GM12801 (cell line): ENCODE measurements around the gene XPC.

Experiments used
- CTCF ChIP-seq: IDR thresholded peaks from one replicate; pipeline ENCODE4 v1.5.1; 2011; ENCODE audit warnings: control low read depth; ENCODE audit not compliant: insufficient read length; ENCODE audit errors: extremely low read depth

Gene XPC

GRCh38 chr3:14118400-14119381, 59.7 kb downstream of the XPC start:
- TF ChIP-seq CTCF, result no peak

DNA sequence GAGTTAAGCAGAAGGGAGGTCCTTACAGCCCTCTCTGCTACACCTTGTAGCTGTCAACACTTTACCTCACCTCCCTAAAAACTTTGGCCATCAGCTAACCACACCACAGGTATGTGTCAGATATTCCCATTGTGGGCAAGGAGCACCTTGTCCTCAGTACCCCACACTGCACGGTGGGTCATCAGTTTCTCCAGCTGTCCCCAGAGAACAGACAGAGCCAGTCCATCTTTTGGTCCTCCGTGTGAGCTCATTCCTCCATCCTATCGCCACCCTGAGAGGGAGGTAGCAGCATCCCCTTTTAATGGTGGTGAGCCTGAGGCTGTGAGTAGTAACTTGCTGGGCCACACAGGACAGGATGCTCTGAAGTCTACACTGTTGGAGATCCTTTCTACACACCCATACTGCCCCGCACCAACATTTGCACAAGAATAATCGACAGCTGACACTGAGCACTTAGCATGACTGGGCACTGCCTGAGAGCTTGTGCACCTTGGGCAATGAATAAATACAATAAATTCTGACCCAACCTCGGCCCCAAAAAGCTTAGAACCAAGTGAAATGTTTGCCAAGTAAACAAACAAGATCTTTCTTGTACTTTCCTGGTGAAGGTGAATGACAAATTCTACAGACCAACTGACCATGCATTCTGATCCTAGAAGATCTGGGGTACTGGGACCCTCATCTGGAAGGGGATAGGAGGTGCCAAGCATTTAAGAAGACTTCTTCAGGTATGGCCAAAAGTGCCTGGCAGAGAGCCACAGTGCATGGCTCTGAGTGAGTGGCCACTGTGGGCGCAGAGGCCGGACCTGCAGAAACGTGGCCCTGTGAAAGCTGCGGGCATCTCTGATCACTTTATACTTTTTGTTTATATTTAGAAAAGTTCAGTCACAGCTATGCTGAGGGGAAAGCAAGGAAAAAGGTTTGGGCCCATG, 60.7 kb downstream of the XPC start:
- TF ChIP-seq CTCF, result no peak

DNA sequence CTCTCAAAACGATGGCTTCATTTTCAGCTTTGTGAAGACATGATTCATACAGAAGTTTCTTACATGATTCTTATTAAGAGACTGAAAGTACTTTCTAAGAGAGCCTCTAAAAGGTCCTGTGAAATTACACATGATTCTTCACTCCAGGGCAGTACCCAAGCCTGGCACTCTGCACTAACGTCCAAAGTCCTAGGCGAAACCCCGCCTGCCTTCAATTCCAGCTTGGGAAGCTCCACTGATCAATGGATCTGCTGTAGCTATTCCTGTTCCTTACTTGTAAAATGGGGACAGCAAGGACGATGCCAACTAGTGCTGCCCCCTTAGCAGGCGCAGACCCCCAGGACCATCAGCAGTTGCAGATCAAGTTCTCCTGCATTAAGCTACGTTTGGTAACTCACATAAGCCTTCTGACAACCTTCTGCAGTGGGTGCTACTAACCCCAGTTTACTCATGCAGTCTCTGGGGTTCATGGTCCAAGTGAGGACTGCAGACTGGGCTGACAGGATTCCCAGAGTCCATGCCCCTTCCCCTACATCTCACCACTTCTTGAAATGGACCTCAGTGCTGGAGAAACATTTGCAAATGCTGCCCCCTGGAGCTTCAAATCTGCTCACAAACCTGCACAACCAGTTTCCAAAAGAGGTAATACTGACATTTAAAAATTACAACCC, 64.3 kb downstream of the XPC start:
- no peak for TF ChIP-seq CTCF

GRCh38 chr3:14110699-14111098, 67.7 kb downstream of the XPC start:
- no peak for TF ChIP-seq CTCF

GRCh38 chr3:14097616-14098391, 80.6 kb downstream of the XPC start:
- no peak for TF ChIP-seq CTCF

DNA sequence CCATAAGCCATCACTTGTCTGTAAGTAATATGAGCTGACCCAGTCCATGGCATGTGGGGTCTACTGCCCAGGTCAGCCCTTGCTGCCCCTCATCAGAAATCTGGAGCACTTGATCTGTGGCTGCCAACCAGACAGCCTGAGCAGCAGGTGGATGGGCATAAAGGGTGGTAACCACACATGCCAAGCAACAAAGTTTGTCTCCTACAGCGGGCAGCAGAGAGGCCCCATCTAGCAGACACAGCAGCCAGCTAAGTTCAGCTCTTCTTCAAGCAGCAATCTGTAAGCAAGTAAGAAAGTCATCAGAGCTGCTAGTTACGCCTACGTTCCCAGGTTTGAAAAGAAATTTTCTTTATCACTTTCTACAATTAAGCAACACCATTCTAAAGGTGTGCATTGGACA, 81.7 kb downstream of the XPC start:
- TF ChIP-seq CTCF, result no peak
